ENCODE data around the gene TOMM40L.

TOMM40L gene

GRCh38 chr1:161197560-161198193 lies 28.2 kb upstream of the TOMM40L start:
- no peak for DNase-seq (ENCODE audit: low read depth)
- TF ChIP-seq, protein P1, sequence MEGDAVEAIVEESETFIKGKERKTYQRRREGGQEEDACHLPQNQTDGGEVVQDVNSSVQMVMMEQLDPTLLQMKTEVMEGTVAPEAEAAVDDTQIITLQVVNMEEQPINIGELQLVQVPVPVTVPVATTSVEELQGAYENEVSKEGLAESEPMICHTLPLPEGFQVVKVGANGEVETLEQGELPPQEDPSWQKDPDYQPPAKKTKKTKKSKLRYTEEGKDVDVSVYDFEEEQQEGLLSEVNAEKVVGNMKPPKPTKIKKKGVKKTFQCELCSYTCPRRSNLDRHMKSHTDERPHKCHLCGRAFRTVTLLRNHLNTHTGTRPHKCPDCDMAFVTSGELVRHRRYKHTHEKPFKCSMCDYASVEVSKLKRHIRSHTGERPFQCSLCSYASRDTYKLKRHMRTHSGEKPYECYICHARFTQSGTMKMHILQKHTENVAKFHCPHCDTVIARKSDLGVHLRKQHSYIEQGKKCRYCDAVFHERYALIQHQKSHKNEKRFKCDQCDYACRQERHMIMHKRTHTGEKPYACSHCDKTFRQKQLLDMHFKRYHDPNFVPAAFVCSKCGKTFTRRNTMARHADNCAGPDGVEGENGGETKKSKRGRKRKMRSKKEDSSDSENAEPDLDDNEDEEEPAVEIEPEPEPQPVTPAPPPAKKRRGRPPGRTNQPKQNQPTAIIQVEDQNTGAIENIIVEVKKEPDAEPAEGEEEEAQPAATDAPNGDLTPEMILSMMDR (IDR thresholded peaks at IDR 0.05; ENCODE audit: control insufficient read depth, extremely low read depth, insufficient read depth): no peak
- no peak overlapping the region for H3K4me3 ChIP-seq (ENCODE audit: low read depth, low read length)

GRCh38 chr1:161198194-161198896 lies 27.5 kb upstream of the TOMM40L start:
- TF ChIP-seq, protein P1 (IDR thresholded peaks at IDR 0.05; ENCODE audit: control insufficient read depth, extremely low read depth, insufficient read depth): no peak
- no peak overlapping the region for H3K4me3 ChIP-seq (ENCODE audit: low read depth, low read length)
- DNase-seq (ENCODE audit: low read depth): no peak

- no peak for DNase-seq (ENCODE audit: low read depth)
- no peak within 1 kb of the TSS for H3K4me3 ChIP-seq (ENCODE audit: low read depth, low read length)
- TF ChIP-seq, protein P1 (IDR thresholded peaks at IDR 0.05; ENCODE audit: control insufficient read depth, extremely low read depth, insufficient read depth): no peak
These were observed 26.9 kb upstream of the TOMM40L start, which contains the start of gene ADAMTS4 for GRCh38 chr1:161198897-161199431. TSS of gene ADAMTS4 (minus strand) at chr1:161199054. CDS start at chr1:161198627, 427 bp downstream.

- no peak overlapping the region for H3K4me3 ChIP-seq (ENCODE audit: low read depth, low read length)
- DNase-seq (ENCODE audit: low read depth): no peak
- TF ChIP-seq, protein P1 (IDR thresholded peaks at IDR 0.05; ENCODE audit: control insufficient read depth, extremely low read depth, insufficient read depth): no peak
These were observed 26.2 kb upstream of the TOMM40L start for GRCh38 chr1:161199506-161200139.

GRCh38 chr1:161200421-161200991 lies 25.4 kb upstream of the TOMM40L start:
- no peak overlapping the region for H3K4me3 ChIP-seq (ENCODE audit: low read depth, low read length)
- TF ChIP-seq, protein P1 (IDR thresholded peaks at IDR 0.05; ENCODE audit: control insufficient read depth, extremely low read depth, insufficient read depth): no peak
- DNase-seq (ENCODE audit: low read depth): no peak

DNA sequence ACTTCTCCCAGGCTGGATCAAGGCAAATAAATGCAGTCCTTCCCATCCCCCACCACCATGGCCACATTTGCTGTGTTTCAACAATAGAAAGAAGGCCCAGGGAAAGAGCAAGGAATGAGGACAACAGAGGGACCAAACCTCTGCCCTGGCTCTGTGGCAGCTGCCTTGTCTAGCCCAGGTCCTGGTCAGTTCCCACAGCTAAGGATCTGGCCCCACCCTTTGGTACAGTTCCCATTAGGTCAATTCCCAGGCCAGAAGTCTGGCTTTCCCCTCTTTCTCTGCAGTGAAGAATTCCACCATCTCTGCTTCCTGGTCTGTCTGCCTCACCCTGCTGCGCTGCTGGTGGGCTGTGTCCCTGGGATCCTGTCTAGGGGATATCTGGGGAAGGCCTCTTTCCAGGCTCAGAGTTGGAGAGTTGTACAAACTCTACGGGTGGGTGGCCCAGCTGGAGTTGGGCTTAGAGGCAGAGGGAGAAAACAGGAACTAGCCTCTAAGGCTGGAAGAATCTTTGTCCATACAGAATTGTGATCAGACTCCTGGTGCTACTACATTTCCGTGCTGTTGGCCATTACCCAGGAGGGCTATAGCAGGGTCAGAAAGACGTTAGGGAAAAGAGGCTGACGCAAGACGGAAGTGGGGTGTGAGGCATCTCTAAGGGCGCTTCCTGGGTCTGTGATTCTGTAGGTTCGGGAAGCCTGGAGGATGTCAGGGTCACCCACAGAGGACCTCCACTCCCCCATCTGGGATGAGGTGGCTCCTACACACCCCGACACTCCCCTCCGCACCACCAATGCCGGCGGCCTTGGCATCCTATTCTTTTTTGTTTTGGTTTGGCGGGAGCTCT lies 24.6 kb upstream of the TOMM40L start:
- TF ChIP-seq, protein P1 (IDR thresholded peaks at IDR 0.05; ENCODE audit: control insufficient read depth, extremely low read depth, insufficient read depth): no peak
- DNase-seq (ENCODE audit: low read depth): no peak
- peak overlapping the region; percentile 86 for H3K4me3 ChIP-seq (ENCODE audit: low read depth, low read length)
